Measurements from ENCODE around the gene GATB. TPM values are rescaled to one million over a fixed set of nuclear protein-coding genes. Genes with fewer than 3 reads are reported as not detected.

Gene GATB
- 20.6 and 23.3 TPM in 2 replicates for total RNA-seq

GRCh38 chr4:151760712-151761661 lies at the start of gene GATB:
Gene GATB (minus strand): TSS chr4:151761007. CDS start chr4:151760982, 25 bp downstream.

Data from subcutaneous preadipocyte (primary cell).